Keratinocyte (primary cell): ENCODE data around the gene SOX1. TPM values are rescaled to one million over a fixed set of nuclear protein-coding genes. Genes with fewer than 3 reads are reported as not detected.

Experiments used
- DNase-seq: peaks from one replicate; pipeline ENCODE4 v3.0.0-alpha.2; 2011; ENCODE audit warnings: low read depth, missing footprints, low spot score
- FAIRE-seq: peaks from 2 replicates; lab custom pipeline; 2011; peaks lifted over from hg19 to GRCh38; lab: Jason Lieb, UNC
- H2AFZ ChIP-seq: 2 replicates; pipeline ENCODE4 v1.6.0; 2012; ENCODE audit warnings: low read length, control low read depth, inconsistent platforms; ENCODE audit not compliant: control insufficient read depth
- H3K27ac ChIP-seq: 2 replicates; pipeline ENCODE4 v1.5.1; 2011; ENCODE audit warnings: low read length; ENCODE audit not compliant: control insufficient read depth, insufficient read depth
- H3K27me3 ChIP-seq: 3 replicates; pipeline ENCODE4 v1.6.0; 2011; ENCODE audit warnings: low read length; ENCODE audit not compliant: control insufficient read depth, insufficient read depth; ENCODE audit errors: extremely low read depth
- H3K36me3 ChIP-seq, 2 experiments: 2 replicates in 1 of 2; 3 replicates in 1 of 2; pipeline ENCODE4 v1.5.1; 2011; ENCODE audit warnings: low read length in 2 of 2, mild to moderate bottlenecking in 1 of 2; ENCODE audit not compliant: control insufficient read depth in 2 of 2, insufficient read depth in 2 of 2; ENCODE audit errors: extremely low read depth in 1 of 2
- H3K4me1 ChIP-seq: 3 replicates; pipeline ENCODE4 v1.5.1; 2011; ENCODE audit warnings: low read length; ENCODE audit not compliant: control insufficient read depth, insufficient read depth; ENCODE audit errors: extremely low read depth
- H3K4me2 ChIP-seq: 3 replicates; pipeline ENCODE4 v1.6.0; 2011; ENCODE audit warnings: low read depth, low read length; ENCODE audit not compliant: control insufficient read depth, insufficient read depth; ENCODE audit errors: extremely low read depth
- H3K4me3 ChIP-seq, 3 experiments: fragments of 200-600 bp in 1 of 3; sonication (generic) in 1 of 3; 2 replicates in 2 of 3; 3 replicates in 1 of 3; pipeline ENCODE4 v1.5.1; 2011 to 2016; ENCODE audit warnings: low read length in 3 of 3, mild to moderate bottlenecking in 3 of 3, control low read depth in 2 of 3, inconsistent platforms in 1 of 3, low read depth in 1 of 3, mixed read lengths in 1 of 3, mixed run types in 1 of 3, moderate library complexity in 1 of 3; ENCODE audit not compliant: control insufficient read depth in 2 of 3, insufficient read depth in 2 of 3; ENCODE audit errors: extremely low read depth in 1 of 3
- H3K79me2 ChIP-seq: 2 replicates; pipeline ENCODE4 v1.6.0; 2012; ENCODE audit warnings: low read length; ENCODE audit not compliant: control insufficient read depth, insufficient read depth
- H3K9ac ChIP-seq: 3 replicates; pipeline ENCODE4 v1.6.0; 2011; ENCODE audit warnings: low read length; ENCODE audit not compliant: control insufficient read depth, insufficient read depth; ENCODE audit errors: extremely low read depth
- H3K9me1 ChIP-seq: 3 replicates; pipeline ENCODE4 v1.6.0; 2011; ENCODE audit warnings: low read length; ENCODE audit not compliant: control insufficient read depth, insufficient read depth; ENCODE audit errors: extremely low read depth
- H3K9me3 ChIP-seq: 2 replicates; pipeline ENCODE4 v1.5.1; 2012; ENCODE audit warnings: low read depth, low read length; ENCODE audit not compliant: control insufficient read depth
- H4K20me1 ChIP-seq: 3 replicates; pipeline ENCODE4 v1.6.0; 2011; ENCODE audit warnings: low read length; ENCODE audit not compliant: control insufficient read depth, insufficient read depth; ENCODE audit errors: extremely low read depth
- EZH2 ChIP-seq: IDR thresholded peaks from one replicate; pipeline ENCODE4 v1.6.1; 2012; ENCODE audit warnings: inconsistent platforms, mild to moderate bottlenecking, low read length, moderate library complexity
- dilution Hi-C: fragments of 300-500 bp; cut with MboI; formaldehyde crosslinking; loops from one replicate; pipeline ENCODE4 v1.7.0; 2020; ENCODE audit warnings: low sequenced_read_pairs; ENCODE audit not compliant: extremely low pct_ligation_motif_present
- polyA plus RNA-seq, 5 experiments: library from polyadenylated mRNA; depleted of rRNA in 3 of 5; stranded (reverse) in 3 of 5; stranded (forward) in 1 of 5; unstranded in 1 of 5; fragments of >200 nt; gene quantifications; 1 replicate in 1 of 5; 2 replicates in 3 of 5; 3 replicates in 1 of 5; pipeline versions ENCODE4 v1.2.1 to v1.2.3, GENCODE V29; 2011 to 2012; ENCODE audit warnings: missing spikeins in 2 of 5, low read depth in 1 of 5, low replicate concordance in 1 of 5
- TF ChIP-seq, protein P1 (sequence below), 3 experiments: IDR thresholded peaks in 1 of 3; conservative IDR thresholded peaks in 1 of 3; optimal IDR thresholded peaks in 1 of 3; 2 replicates in 2 of 3; 3 replicates in 1 of 3; pipeline versions ENCODE3 to v1.5.1; 2011; ENCODE audit warnings: low read length in 3 of 3, mild to moderate bottlenecking in 3 of 3, moderate library complexity in 2 of 3, control low read depth in 1 of 3, inconsistent platforms in 1 of 3; ENCODE audit not compliant: insufficient read depth in 2 of 3; ENCODE audit errors: extremely low read depth in 1 of 3

SOX1 gene
- polyA plus RNA-seq, 1 donor (not counting 4 experiments of a cell fraction or from before 2014, with no cell fraction given) = not detected

DNA sequence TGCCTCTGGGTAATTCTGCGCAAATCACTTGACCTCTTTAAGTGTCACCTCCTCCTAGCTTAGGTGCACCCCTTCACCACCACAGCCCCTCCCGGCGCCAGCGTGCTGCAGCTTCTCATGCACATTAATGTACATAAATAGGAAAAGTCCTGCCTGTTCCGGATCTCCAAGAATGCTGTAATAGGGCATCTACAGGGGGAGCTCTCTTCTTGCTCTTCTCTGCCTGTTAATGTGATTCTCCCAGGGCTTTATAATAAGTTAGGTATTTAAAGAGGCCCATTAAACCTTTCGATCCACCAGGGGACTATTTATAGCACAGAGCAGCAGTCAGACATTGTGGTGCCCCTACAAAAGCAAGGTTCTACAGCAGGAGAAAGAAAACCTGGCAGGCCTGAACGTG is 35.3 kb downstream of the SOX1 start:
- H3K4me2 ChIP-seq = no peak overlapping the region
- H3K4me1 ChIP-seq = no peaks in the 10 kb centered on the region
- no peak overlapping the region for H3K27ac ChIP-seq
- no peaks in the 10 kb centered on the region for H4K20me1 ChIP-seq
- H3K27me3 ChIP-seq = peaks cover 43% of the 10 kb centered on the region
- no peak overlapping the region for H3K4me3 ChIP-seq
- H2AFZ ChIP-seq = no peak overlapping the region
- no peaks in the 10 kb centered on the region for H3K9me1 ChIP-seq
- H3K9me3 ChIP-seq = no peaks in the 10 kb centered on the region
- dilution Hi-C loops = no loop called here
- no peaks in the 10 kb centered on the region for H3K79me2 ChIP-seq
- H3K36me3 ChIP-seq = no peaks in the 10 kb centered on the region
- TF ChIP-seq, protein P1, sequence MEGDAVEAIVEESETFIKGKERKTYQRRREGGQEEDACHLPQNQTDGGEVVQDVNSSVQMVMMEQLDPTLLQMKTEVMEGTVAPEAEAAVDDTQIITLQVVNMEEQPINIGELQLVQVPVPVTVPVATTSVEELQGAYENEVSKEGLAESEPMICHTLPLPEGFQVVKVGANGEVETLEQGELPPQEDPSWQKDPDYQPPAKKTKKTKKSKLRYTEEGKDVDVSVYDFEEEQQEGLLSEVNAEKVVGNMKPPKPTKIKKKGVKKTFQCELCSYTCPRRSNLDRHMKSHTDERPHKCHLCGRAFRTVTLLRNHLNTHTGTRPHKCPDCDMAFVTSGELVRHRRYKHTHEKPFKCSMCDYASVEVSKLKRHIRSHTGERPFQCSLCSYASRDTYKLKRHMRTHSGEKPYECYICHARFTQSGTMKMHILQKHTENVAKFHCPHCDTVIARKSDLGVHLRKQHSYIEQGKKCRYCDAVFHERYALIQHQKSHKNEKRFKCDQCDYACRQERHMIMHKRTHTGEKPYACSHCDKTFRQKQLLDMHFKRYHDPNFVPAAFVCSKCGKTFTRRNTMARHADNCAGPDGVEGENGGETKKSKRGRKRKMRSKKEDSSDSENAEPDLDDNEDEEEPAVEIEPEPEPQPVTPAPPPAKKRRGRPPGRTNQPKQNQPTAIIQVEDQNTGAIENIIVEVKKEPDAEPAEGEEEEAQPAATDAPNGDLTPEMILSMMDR (optimal IDR thresholded peaks at IDR 0.05 in 1 of 3, IDR thresholded peaks at IDR 0.05 in 1 of 3, conservative IDR thresholded peaks at IDR 0.05 in 1 of 3; ENCODE audit: extremely low read depth in 1 of 3, insufficient read depth in 2 of 3, low read length in 3 of 3) = no peak
- no peak for TF ChIP-seq EZH2
- FAIRE-seq = no peak
- H3K9ac ChIP-seq = no peak overlapping the region
- no peak for DNase-seq

DNA sequence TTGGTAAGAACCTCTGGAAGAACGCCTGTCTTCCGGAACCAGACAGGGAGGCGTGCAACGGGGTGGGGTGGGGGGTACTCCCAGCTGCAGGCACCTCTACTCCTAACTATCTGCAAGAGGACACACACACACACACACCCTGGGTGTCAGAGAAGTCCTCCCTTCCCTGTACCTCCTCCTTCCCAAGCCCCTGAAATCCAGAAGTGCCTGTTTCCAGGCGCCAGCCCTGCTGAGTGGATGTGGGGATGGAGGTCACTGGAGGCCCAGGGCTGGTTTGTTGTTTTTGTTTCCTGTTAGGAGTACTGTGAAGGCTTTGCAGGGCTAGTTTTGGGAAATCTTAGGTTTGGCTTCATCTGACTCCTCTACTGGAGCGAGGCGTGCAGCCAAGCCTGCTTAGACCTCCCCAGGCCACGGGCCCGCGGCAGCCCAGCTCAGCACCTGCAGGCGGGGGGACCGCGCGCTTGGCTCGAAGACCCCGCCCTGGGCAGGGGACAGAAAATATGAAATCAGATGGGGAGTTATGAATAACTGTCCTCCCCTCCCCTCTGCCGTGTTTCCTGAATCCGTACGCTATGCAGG is 36.4 kb downstream of the SOX1 start:
- dilution Hi-C loops = no loop called here

More for the DNA sequence above, 36.4 kb downstream of the SOX1 start:
- H3K4me1 ChIP-seq = no peaks in the 10 kb centered on the region
- no peaks in the 10 kb centered on the region for H3K36me3 ChIP-seq
- no peaks in the 10 kb centered on the region for H3K9me3 ChIP-seq
- DNase-seq (no peak), FAIRE-seq (no peak)
- no peaks in the 10 kb centered on the region for H4K20me1 ChIP-seq
- no peak overlapping the region for H3K27ac ChIP-seq
- TF ChIP-seq EZH2 = no peak
- TF ChIP-seq, protein P1 (optimal IDR thresholded peaks at IDR 0.05 in 1 of 3, IDR thresholded peaks at IDR 0.05 in 1 of 3, conservative IDR thresholded peaks at IDR 0.05 in 1 of 3; ENCODE audit: extremely low read depth in 1 of 3, insufficient read depth in 2 of 3, low read length in 3 of 3) = no peak
- no peaks in the 10 kb centered on the region for H3K79me2 ChIP-seq
- H2AFZ ChIP-seq = no peak overlapping the region
- H3K4me3 ChIP-seq = no peak overlapping the region
- no peak overlapping the region for H3K4me2 ChIP-seq
- no peak overlapping the region for H3K9ac ChIP-seq
- no peaks in the 10 kb centered on the region for H3K9me1 ChIP-seq
- peaks cover 49% of the 10 kb centered on the region for H3K27me3 ChIP-seq
